HG03135 (cell line): ENCODE measurements around the gene C1orf35.
"Not testable (repeated sequence)": the region's sequence is repeated elsewhere in the genome, so short reads cannot be mapped to it uniquely, and the experiment has no call there.

ENCODE experiments used
- ATAC-seq: cut with Tn5 transposase; IDR thresholded peaks from one replicate; pipeline ENCODE4 v1.9.1; 2021; ENCODE audit warnings: mild to moderate bottlenecking, moderate library complexity; ENCODE audit not compliant: unreplicated experiment

Gene C1orf35

GRCh38 chr1:228142701-228143136, 39.6 kb upstream of the C1orf35 start:
- ATAC-seq = no peak

- ATAC-seq = no peak
Measured at GRCh38 chr1:228142155-228142691, 39.1 kb upstream of the C1orf35 start.

GRCh38 chr1:228141226-228142044, 38.3 kb upstream of the C1orf35 start:
- no peak for ATAC-seq

- no peak for ATAC-seq
Measured at GRCh38 chr1:228140724-228141225, 37.6 kb upstream of the C1orf35 start.

- ATAC-seq = peak; percentile 91
Measured at GRCh38 chr1:228139931-228140723, 37.0 kb upstream of the C1orf35 start, which contains the start of gene GUK1. TSS of gene GUK1 (plus strand) at chr1:228140279. CDS start at chr1:228140303, 24 bp downstream.

GRCh38 chr1:228139406-228139930, 36.3 kb upstream of the C1orf35 start:
- no peak for ATAC-seq

- no peak for ATAC-seq
Measured at GRCh38 chr1:228136901-228137300, 33.8 kb upstream of the C1orf35 start.

- no peak for ATAC-seq
Measured at GRCh38 chr1:228134591-228134990, 31.5 kb upstream of the C1orf35 start.

- ATAC-seq = no peak
Measured at GRCh38 chr1:228131766-228132165, 28.6 kb upstream of the C1orf35 start.

GRCh38 chr1:228125185-228125584, 22.1 kb upstream of the C1orf35 start:
- ATAC-seq = no peak

GRCh38 chr1:228123505-228123904, 20.4 kb upstream of the C1orf35 start:
- ATAC-seq = no peak

- no peak for ATAC-seq
Measured at GRCh38 chr1:228122921-228123441, 19.9 kb upstream of the C1orf35 start.

GRCh38 chr1:228120857-228121489, 17.8 kb upstream of the C1orf35 start:
- ATAC-seq = no peak

- ATAC-seq = no peak
Measured at GRCh38 chr1:228120351-228120750, 17.2 kb upstream of the C1orf35 start.

- ATAC-seq = no peak
Measured at GRCh38 chr1:228118040-228118439, 14.9 kb upstream of the C1orf35 start.

GRCh38 chr1:228117335-228117734, 14.2 kb upstream of the C1orf35 start:
- ATAC-seq = no peak

- no peak for ATAC-seq
Measured at GRCh38 chr1:228114827-228115226, 11.7 kb upstream of the C1orf35 start.

- no peak for ATAC-seq
Measured at GRCh38 chr1:228112617-228113016, 9.5 kb upstream of the C1orf35 start.

- ATAC-seq = no peak
Measured at GRCh38 chr1:228112167-228112566, 9.0 kb upstream of the C1orf35 start.

- ATAC-seq = not testable (repeated sequence)
Measured at GRCh38 chr1:228111315-228111714, 8.2 kb upstream of the C1orf35 start.
